Panc1 (cell line): ENCODE data around the gene PSORS1C2. TPM values are rescaled to one million over a fixed set of nuclear protein-coding genes. Genes with fewer than 3 reads are reported as not detected.

Experiments used
- ATAC-seq: fragments of 200-7000 bp; cut with Tn5 transposase; 2 replicates; pipeline ENCODE4 v1.9.1; 2020; ENCODE audit warnings: mild to moderate bottlenecking, moderate library complexity
- BruUV-seq: library from RNA; stranded (reverse); fragments of 400-500 nt; replicated peaks from 2 replicates; lab custom pipeline; 2021; lab: Mats Ljungman, UMichigan
- CTCF ChIA-PET: fragments of 300-600 bp; sonication (Branson Sonifier 250); formaldehyde crosslinking; loops from one replicate; lab custom pipeline; 2022; ENCODE audit warnings: antibody characterized with exemption; lab: Charles Lee
- POLR2A ChIA-PET: fragments of 300-600 bp; sonication (Branson Sonifier 250); formaldehyde crosslinking; loops from one replicate; lab custom pipeline; 2022; ENCODE audit warnings: antibody characterized with exemption; lab: Charles Lee
- DNase-seq: peaks from one replicate; pipeline ENCODE4 v3.0.0-alpha.2; 2010; ENCODE audit warnings: low read depth, low spot score
- H3K27ac ChIP-seq: 2 replicates; pipeline ENCODE4 v1.5.1; 2011; ENCODE audit warnings: mild to moderate bottlenecking, low read length, inconsistent platforms
- H3K27me3 ChIP-seq: fragments of 200-500 bp; sonication (Bioruptor generic); 2 replicates; pipeline ENCODE4 v1.6.0; 2014; ENCODE audit warnings: low read length, inconsistent platforms; ENCODE audit not compliant: control insufficient read depth, insufficient read depth
- H3K36me3 ChIP-seq: fragments of 200-500 bp; sonication (Bioruptor generic); 2 replicates; pipeline ENCODE4 v1.5.1; 2014; ENCODE audit warnings: inconsistent platforms, mild to moderate bottlenecking, low read length, moderate library complexity; ENCODE audit not compliant: control insufficient read depth, insufficient read depth
- H3K4me1 ChIP-seq: 2 replicates; pipeline ENCODE4 v1.5.1; 2011; ENCODE audit warnings: inconsistent platforms, mild to moderate bottlenecking, low read length, moderate library complexity; ENCODE audit not compliant: control insufficient read depth, insufficient read depth
- H3K4me3 ChIP-seq, 2 experiments: 2 replicates each; pipeline ENCODE4 v1.5.1; 2011 to 2012; ENCODE audit warnings: low read depth in 2 of 2, low read length in 2 of 2, mild to moderate bottlenecking in 2 of 2, inconsistent platforms in 1 of 2, moderate library complexity in 1 of 2
- H3K9me3 ChIP-seq: fragments of 200-500 bp; sonication (Bioruptor generic); 2 replicates; pipeline ENCODE4 v1.5.1; 2014; ENCODE audit warnings: low read depth, mild to moderate bottlenecking, inconsistent platforms, low read length, moderate library complexity; ENCODE audit not compliant: control insufficient read depth, insufficient read depth
- CTCF ChIP-seq: fragments of 450-650 bp; IDR thresholded peaks from 2 replicates; pipeline ENCODE4 v1.5.1; 2017; ENCODE audit warnings: mild to moderate bottlenecking
- POLR2AphosphoS5 ChIP-seq: IDR thresholded peaks from 2 replicates; pipeline ENCODE4 v1.6.1; 2012; ENCODE audit warnings: mild to moderate bottlenecking, low read depth, low read length, moderate library complexity
- REST ChIP-seq, 2 experiments: IDR thresholded peaks; 2 replicates each; pipeline ENCODE4 v1.6.1; 2011 to 2012; ENCODE audit warnings: low read depth in 2 of 2, control low read depth in 1 of 2, low read length in 1 of 2, mild to moderate bottlenecking in 1 of 2, moderate library complexity in 1 of 2; ENCODE audit not compliant: insufficient read depth in 1 of 2
- SIN3A ChIP-seq: IDR thresholded peaks from 2 replicates; pipeline ENCODE4 v1.6.1; 2012; ENCODE audit warnings: low read depth, mild to moderate bottlenecking, low read length, moderate library complexity, borderline replicate concordance; ENCODE audit not compliant: insufficient read depth
- TCF7L2 ChIP-seq: IDR thresholded peaks from 2 replicates; pipeline ENCODE4 v1.6.1; 2011; ENCODE audit warnings: mild to moderate bottlenecking, low read depth, low read length, inconsistent platforms
- in situ Hi-C: cut with HindIII; loops from 2 replicates; pipeline ENCODE4 v1.10.0; 2016; ENCODE audit warnings: low sequenced_read_pairs, low pct_unique_long_range_greater_than_20kb
- intact Hi-C: fragments of 100-400 bp; cut with micrococcal nuclease; formaldehyde crosslinking; loops from one replicate; pipeline ENCODE4 v1.10.0; 2022; ENCODE audit not compliant: unreplicated experiment
- total RNA-seq: library from RNA; stranded (reverse); gene quantifications from one replicate; pipeline ENCODE4 v1.2.1, GENCODE V29; 2021; ENCODE audit not compliant: unreplicated experiment

PSORS1C2 gene
- total RNA-seq, 1 experiment from 2014 or later: not detected

GRCh38 chr6:31114970-31115849, 23.7 kb downstream of the PSORS1C2 start:
- CTCF ChIA-PET: interaction anchor here (1.5 kb wide), 1 partner anchor 28 kb away, joined by 5 read pairs; no protein-coding TSS in a partner anchor
- DNase-seq (no peak), ATAC-seq (peak; percentile 60)
- Histone ChIP-seq H3K4me3 (peak overlapping the region; percentile 9 to 45; a peak in 3 of 4 replicates), H3K9me3 (no peaks in the 10 kb centered on the region), H3K27me3 (no peaks in the 10 kb centered on the region; the same call in 1 of the 2 replicates), H3K4me1 (peaks cover 22% of the 10 kb centered on the region), H3K27ac (peak overlapping the region; percentile 67), H3K36me3 (no peaks in the 10 kb centered on the region)
- intact Hi-C loops (no loop called here), in situ Hi-C loops (no loop called here)
- BruUV-seq: no TSS peak
- POLR2A ChIA-PET: interaction anchor here (0.7 kb wide), 1 partner anchor 395 kb away, joined by 3 read pairs; the partner anchor contains the start of gene TUBB
- TF ChIP-seq POLR2AphosphoS5 (no peak), CTCF (no peak), SIN3A (no peak), TCF7L2 (no peak), REST (IDR thresholded peaks at IDR 0.05; ENCODE audit: insufficient read depth in 1 of 2, low read depth in 2 of 2, low read length in 1 of 2) (no peak)

GRCh38 chr6:31114541-31114878, 24.4 kb downstream of the PSORS1C2 start, which contains the start of gene PSORS1C1:
PSORS1C1 (plus strand) TSS chr6:31114800; CDS start chr6:31129633, 14,833 bp downstream.
- Histone ChIP-seq H3K27me3 (no peaks in the 10 kb centered on the region; the same call in 1 of the 2 replicates), H3K4me1 (peaks cover 22% of the 10 kb centered on the region), H3K36me3 (no peaks in the 10 kb centered on the region), H3K4me3 (peak within 1 kb of the TSS; percentile 9 to 45; a peak in 3 of 4 replicates), H3K9me3 (no peaks in the 10 kb centered on the region), H3K27ac (peak within 1 kb of the TSS; percentile 67)
- intact Hi-C loops (no loop called here), in situ Hi-C loops (no loop called here)
- no TSS peak for BruUV-seq
- DNase-seq (peak; percentile 72), ATAC-seq (peak; percentile 88)
- ChIA-PET POLR2A (no interaction called here), CTCF (interaction anchor here (1.5 kb wide), 1 partner anchor 27 kb away, joined by 5 read pairs; no protein-coding TSS in a partner anchor)
- TF ChIP-seq TCF7L2: no peak
- no peak; the same call in 1 of the 2 replicates for TF ChIP-seq POLR2AphosphoS5
